NT2/D1 (cell line): ENCODE data around the gene ARHGAP12.
"Not testable (repeated sequence)": the region's sequence is repeated elsewhere in the genome, so short reads cannot be mapped to it uniquely, and the experiment has no call there.

Experiments used
- DNase-seq: peaks from one replicate; pipeline ENCODE4 v3.0.0-alpha.2; 2011; ENCODE audit warnings: low read depth, low spot score
- H3K27me3 ChIP-seq: 2 replicates; pipeline ENCODE4 v1.6.0; 2011; ENCODE audit warnings: mild to moderate bottlenecking; ENCODE audit not compliant: insufficient read length, insufficient read depth
- H3K36me3 ChIP-seq: 2 replicates; pipeline ENCODE4 v1.6.1; 2011; ENCODE audit warnings: mild to moderate bottlenecking, low read length, mixed read lengths; ENCODE audit not compliant: insufficient read depth, insufficient read length
- H3K4me1 ChIP-seq: 2 replicates; pipeline ENCODE4 v1.5.1; 2011; ENCODE audit not compliant: insufficient read depth, insufficient read length
- H3K4me3 ChIP-seq: 2 replicates; pipeline ENCODE4 v1.5.1; 2011; ENCODE audit warnings: low read depth; ENCODE audit not compliant: insufficient read length
- H3K9ac ChIP-seq: 2 replicates; pipeline ENCODE4 v1.6.0; 2011; ENCODE audit warnings: low read depth; ENCODE audit not compliant: insufficient read length
- H3K9me3 ChIP-seq: 2 replicates; pipeline ENCODE4 v1.5.1; 2011; ENCODE audit warnings: mild to moderate bottlenecking, low read length; ENCODE audit not compliant: insufficient read depth
- SUZ12 ChIP-seq: IDR thresholded peaks from 2 replicates; pipeline ENCODE4 v1.6.1; 2011; ENCODE audit not compliant: insufficient read length, insufficient read depth; ENCODE audit errors: extremely low read depth
- YY1 ChIP-seq: IDR thresholded peaks from 2 replicates; pipeline ENCODE4 v1.6.1; 2011; ENCODE audit not compliant: insufficient read length, insufficient read depth
- ZNF274 ChIP-seq: IDR thresholded peaks from 2 replicates; pipeline ENCODE4 v1.6.1; 2011; ENCODE audit warnings: mild to moderate bottlenecking, low read depth, low read length

ARHGAP12 gene

GRCh38 chr10:31770307-31770902, 158.2 kb downstream of the ARHGAP12 start:
- Histone ChIP-seq H3K36me3 (no peaks in the 10 kb centered on the region), H3K9me3 (no peaks in the 10 kb centered on the region), H3K27me3 (no peaks in the 10 kb centered on the region), H3K4me3 (no peak overlapping the region), H3K9ac (no peak overlapping the region), H3K4me1 (peaks cover 5% of the 10 kb centered on the region)
- no peak for DNase-seq
- TF ChIP-seq ZNF274 (no peak), SUZ12 (no peak), YY1 (no peak)

- no peaks in the 10 kb centered on the region for H3K9me3 ChIP-seq
- H3K36me3 ChIP-seq: no peaks in the 10 kb centered on the region
- H3K27me3 ChIP-seq: no peaks in the 10 kb centered on the region
- TF ChIP-seq ZNF274 (no peak), YY1 (no peak), SUZ12 (no peak)
- no peak overlapping the region for H3K4me3 ChIP-seq
- peaks cover 5% of the 10 kb centered on the region for H3K4me1 ChIP-seq
- no peak for DNase-seq
- no peak overlapping the region for H3K9ac ChIP-seq
Observed at GRCh38 chr10:31769564-31769963, 159.1 kb downstream of the ARHGAP12 start.

GRCh38 chr10:31768935-31769334, 159.7 kb downstream of the ARHGAP12 start:
- not testable (repeated sequence) for H3K27me3 ChIP-seq, H3K4me1 ChIP-seq, H3K9ac ChIP-seq, H3K36me3 ChIP-seq, DNase-seq, H3K4me3 ChIP-seq, H3K9me3 ChIP-seq

- H3K9ac ChIP-seq: no peak overlapping the region
- H3K36me3 ChIP-seq: no peaks in the 10 kb centered on the region
- no peaks in the 10 kb centered on the region for H3K4me1 ChIP-seq
- TF ChIP-seq SUZ12: no peak
- no peak for TF ChIP-seq YY1
- TF ChIP-seq ZNF274: no peak
- DNase-seq: no peak
- no peak overlapping the region for H3K4me3 ChIP-seq
- H3K27me3 ChIP-seq: no peaks in the 10 kb centered on the region
- no peaks in the 10 kb centered on the region; the same call in 1 of the 2 replicates for H3K9me3 ChIP-seq
Observed at GRCh38 chr10:31768467-31768866, 160.2 kb downstream of the ARHGAP12 start.

- Histone ChIP-seq H3K27me3 (no peaks in the 10 kb centered on the region), H3K4me3 (no peak overlapping the region), H3K4me1 (no peaks in the 10 kb centered on the region), H3K9me3 (peaks cover 6% of the 10 kb centered on the region; the same call in 1 of the 2 replicates), H3K36me3 (no peaks in the 10 kb centered on the region), H3K9ac (no peak overlapping the region)
- TF ChIP-seq YY1: no peak
- TF ChIP-seq SUZ12: no peak
- TF ChIP-seq ZNF274: no peak
- DNase-seq: no peak
Observed at GRCh38 chr10:31765541-31765940, 163.1 kb downstream of the ARHGAP12 start.

GRCh38 chr10:31762316-31762715, 166.3 kb downstream of the ARHGAP12 start:
- no peak for DNase-seq
- no peaks in the 10 kb centered on the region for H3K4me1 ChIP-seq
- no peak overlapping the region for H3K9ac ChIP-seq
- H3K4me3 ChIP-seq: no peak overlapping the region
- H3K27me3 ChIP-seq: no peaks in the 10 kb centered on the region
- H3K9me3 ChIP-seq: peaks cover 6% of the 10 kb centered on the region; the same call in 1 of the 2 replicates
- no peak for TF ChIP-seq YY1
- TF ChIP-seq SUZ12: no peak
- no peak for TF ChIP-seq ZNF274
- H3K36me3 ChIP-seq: no peaks in the 10 kb centered on the region

GRCh38 chr10:31761156-31761555, 167.5 kb downstream of the ARHGAP12 start:
- TF ChIP-seq ZNF274 (no peak), YY1 (no peak), SUZ12 (no peak)
- no peaks in the 10 kb centered on the region for H3K27me3 ChIP-seq
- no peak for DNase-seq
- no peak overlapping the region for H3K9ac ChIP-seq
- H3K9me3 ChIP-seq: peaks cover 6% of the 10 kb centered on the region; the same call in 1 of the 2 replicates
- H3K36me3 ChIP-seq: no peaks in the 10 kb centered on the region
- no peak overlapping the region for H3K4me3 ChIP-seq
- H3K4me1 ChIP-seq: peaks cover 5% of the 10 kb centered on the region
